GM23338 (cell line): ENCODE data around the gene LMO1. TPM values are rescaled to one million over a fixed set of nuclear protein-coding genes. Genes with fewer than 3 reads are reported as not detected.

Source experiments
- ATAC-seq: fragments of 200-7000 bp; cut with Tn5 transposase; 3 replicates; pipeline ENCODE4 v1.9.1; 2020
- DNase-seq: peaks from one replicate; pipeline ENCODE4 v3.0.0-alpha.2; 2015; ENCODE audit warnings: low spot score
- H2AFZ ChIP-seq: fragments of 200-600 bp; sonication (generic); 2 replicates; pipeline ENCODE4 v1.8.0; 2016; ENCODE audit warnings: antibody characterized with exemption, mild to moderate bottlenecking, moderate library complexity
- H3F3A ChIP-seq: fragments of 200-600 bp; sonication (generic); replicated peaks from 2 replicates; pipeline ENCODE4 v1.8.0; 2017; ENCODE audit warnings: antibody characterized with exemption, mixed run types, low read depth
- H3K27ac ChIP-seq: fragments of 200-600 bp; sonication (generic); 2 replicates; pipeline ENCODE4 v1.6.1; 2016; ENCODE audit warnings: low read depth
- H3K27me3 ChIP-seq: fragments of 200-600 bp; sonication (generic); 2 replicates; pipeline ENCODE4 v1.8.0; 2016; ENCODE audit warnings: mild to moderate bottlenecking, mixed run types, moderate library complexity; ENCODE audit not compliant: insufficient read depth
- H3K36me3 ChIP-seq: fragments of 200-600 bp; sonication (generic); 2 replicates; pipeline ENCODE4 v1.8.0; 2016; ENCODE audit warnings: mild to moderate bottlenecking; ENCODE audit not compliant: insufficient read depth
- H3K4me1 ChIP-seq: fragments of 200-600 bp; sonication (generic); 2 replicates; pipeline ENCODE4 v1.8.0; 2016; ENCODE audit warnings: mild to moderate bottlenecking, moderate library complexity; ENCODE audit not compliant: insufficient read depth
- H3K4me2 ChIP-seq: fragments of 200-600 bp; sonication (generic); 2 replicates; pipeline ENCODE4 v1.7.1; 2017; ENCODE audit warnings: mixed run types
- H3K4me3 ChIP-seq: fragments of 200-600 bp; sonication (generic); 2 replicates; pipeline ENCODE4 v1.6.1; 2016; ENCODE audit warnings: mixed run types
- H3K79me2 ChIP-seq: fragments of 200-600 bp; sonication (generic); replicated peaks from 2 replicates; pipeline ENCODE4 v1.8.0; 2017; ENCODE audit warnings: mild to moderate bottlenecking; ENCODE audit not compliant: insufficient read depth
- H3K9me2 ChIP-seq: fragments of 200-600 bp; sonication (generic); 2 replicates; pipeline ENCODE4 v1.8.0; 2017; ENCODE audit not compliant: insufficient read depth
- H4K20me1 ChIP-seq: fragments of 200-600 bp; sonication (generic); replicated peaks from 2 replicates; pipeline ENCODE4 v1.8.0; 2017; ENCODE audit warnings: mild to moderate bottlenecking; ENCODE audit not compliant: insufficient read depth
- H3K27ac Mint-ChIP-seq: 2 replicates; pipeline ENCODE4 v1.8.0; 2020; ENCODE audit warnings: inconsistent platforms, mild to moderate bottlenecking, moderate library complexity, mixed read lengths
- H3K27me3 Mint-ChIP-seq: 3 replicates; pipeline ENCODE4 v1.8.0; 2022; ENCODE audit warnings: low read depth, mild to moderate bottlenecking, moderate library complexity, mixed read lengths, inconsistent platforms; ENCODE audit not compliant: insufficient read depth, poor library complexity
- H3K36me3 Mint-ChIP-seq: 3 replicates; pipeline ENCODE4 v1.8.0; 2021; ENCODE audit warnings: low read depth, mild to moderate bottlenecking, inconsistent platforms, moderate library complexity, mixed read lengths
- H3K4me1 Mint-ChIP-seq: 3 replicates; pipeline ENCODE4 v1.8.0; 2020; ENCODE audit warnings: mild to moderate bottlenecking, inconsistent platforms, mixed read lengths
- H3K4me3 Mint-ChIP-seq: 3 replicates; pipeline ENCODE4 v1.8.0; 2021; ENCODE audit warnings: moderate library complexity, mild to moderate bottlenecking, inconsistent platforms, mixed read lengths
- H3K9me3 Mint-ChIP-seq: 3 replicates; pipeline ENCODE4 v1.8.0; 2020; ENCODE audit warnings: moderate library complexity, mild to moderate bottlenecking, inconsistent platforms, mixed read lengths
- CREB1 ChIP-seq: fragments of 250-450 bp; sonication (Bioruptor Pico); IDR thresholded peaks from 2 replicates; pipeline ENCODE4 v1.5.0; 2020; ENCODE audit warnings: low read depth, mild to moderate bottlenecking, moderate library complexity
- CTCF ChIP-seq, 2 experiments: fragments of 200-600 bp in 1 of 2; sonication (generic) in 1 of 2; conservative IDR thresholded peaks; 2 replicates each; pipeline versions ENCODE4 v1.5.1 to v1.6.1; 2016 to 2017; ENCODE audit warnings: antibody characterized with exemption in 2 of 2, low read depth in 2 of 2, mild to moderate bottlenecking in 2 of 2, moderate library complexity in 1 of 2
- ETS1 ChIP-seq: IDR thresholded peaks from 2 replicates; pipeline ENCODE4 v1.6.1; 2016; ENCODE audit warnings: antibody characterized with exemption
- EZH2 ChIP-seq: fragments of 200-600 bp; sonication (generic); IDR thresholded peaks from one replicate; pipeline ENCODE4 v1.8.0; 2017; ENCODE audit warnings: antibody characterized with exemption, mild to moderate bottlenecking, low read depth; ENCODE audit not compliant: unreplicated experiment
- EZH2phosphoT487 ChIP-seq: fragments of 200-600 bp; sonication (generic); IDR thresholded peaks from one replicate; pipeline ENCODE4 v1.8.1; 2018; ENCODE audit warnings: antibody characterized with exemption; ENCODE audit not compliant: unreplicated experiment
- JUNB ChIP-seq: IDR thresholded peaks from one replicate; pipeline ENCODE4 v1.6.1; 2016; ENCODE audit warnings: antibody characterized with exemption; ENCODE audit not compliant: unreplicated experiment
- NANOG ChIP-seq: IDR thresholded peaks from 2 replicates; pipeline ENCODE4 v1.6.1; 2016; ENCODE audit warnings: antibody characterized with exemption, borderline replicate concordance
- POLR2AphosphoS5 ChIP-seq: IDR thresholded peaks from 2 replicates; pipeline ENCODE4 v1.6.1; 2016; ENCODE audit warnings: antibody characterized with exemption, low read depth
- REST ChIP-seq: IDR thresholded peaks from one replicate; pipeline ENCODE4 v1.6.1; 2018; ENCODE audit warnings: antibody characterized with exemption; ENCODE audit not compliant: unreplicated experiment
- STAT1 ChIP-seq: IDR thresholded peaks from one replicate; pipeline ENCODE4 v1.6.1; 2016; ENCODE audit warnings: antibody characterized with exemption; ENCODE audit not compliant: unreplicated experiment
- ZNF114 ChIP-seq: fragments of 250-450 bp; sonication (Bioruptor Pico); IDR thresholded peaks from 2 replicates; pipeline ENCODE4 v1.5.0; 2020; ENCODE audit warnings: mild to moderate bottlenecking, moderate library complexity
- ZNF331 ChIP-seq: fragments of 250-450 bp; sonication (Bioruptor Pico); IDR thresholded peaks from 2 replicates; pipeline ENCODE4 v1.5.0; 2020; ENCODE audit warnings: low read depth, mild to moderate bottlenecking, moderate library complexity
- ZNF462 ChIP-seq: fragments of 250-450 bp; sonication (Bioruptor Pico); IDR thresholded peaks from 2 replicates; pipeline ENCODE4 v1.5.0; 2020; ENCODE audit warnings: mild to moderate bottlenecking, moderate library complexity
- polyA plus RNA-seq: library from polyadenylated mRNA; unstranded; fragments of >200 nt; fragmentation: Nextera tagmentation; extraction: Ambion mirVana; gene quantifications from 2 replicates; pipeline ENCODE4 v1.2.1, GENCODE V29; 2016
- total RNA-seq: library from RNA; depleted of rRNA; stranded (reverse); fragments of >200 nt; shearing (Covaris generic); gene quantifications from 2 replicates; pipeline ENCODE4 v1.2.3, GENCODE V29; 2014

The LMO1 gene
- total and polyA plus RNA-seq, 2 experiments from 2014 or later, result 0.40 TPM; not detected in 1

GRCh38 chr11:8228231-8228630 is 35.4 kb downstream of the LMO1 start:
- no peaks in the 10 kb centered on the region for H3K27me3 ChIP-seq
- no peaks in the 10 kb centered on the region for H3K79me2 ChIP-seq
- H3K4me3 ChIP-seq, result no peak overlapping the region
- H3K36me3 Mint-ChIP-seq, result no peaks in the 10 kb centered on the region
- DNase-seq, result no peak
- no peaks in the 10 kb centered on the region for H3K4me1 ChIP-seq
- H3K4me1 Mint-ChIP-seq, result peaks cover 8% of the 10 kb centered on the region; the same call in 1 of the 3 replicates
- H3K4me3 Mint-ChIP-seq, result no peak overlapping the region
- H3K9me2 ChIP-seq, result no peaks in the 10 kb centered on the region
- H2AFZ ChIP-seq, result no peak overlapping the region
- ATAC-seq, result no peak
- H3K36me3 ChIP-seq, result no peaks in the 10 kb centered on the region
- peaks cover 7% of the 10 kb centered on the region for H3K27me3 Mint-ChIP-seq
- no peak for TF ChIP-seq EZH2
- TF ChIP-seq NANOG, result no peak
- no peak for TF ChIP-seq EZH2phosphoT487
- no peak for TF ChIP-seq JUNB
- no peak for TF ChIP-seq ZNF114
- TF ChIP-seq ZNF462 (CRISPR knock-in tag), result no peak
- no peak for TF ChIP-seq CREB1 (CRISPR knock-in tag)
- TF ChIP-seq REST, result no peak
- no peak for TF ChIP-seq CTCF (conservative IDR thresholded peaks at IDR 0.05; ENCODE audit: low read depth in 2 of 2)
- TF ChIP-seq ZNF331 (CRISPR knock-in tag), result no peak
- TF ChIP-seq POLR2AphosphoS5, result no peak
- no peak for TF ChIP-seq ETS1
- no peak for TF ChIP-seq STAT1
- no peaks in the 10 kb centered on the region for H4K20me1 ChIP-seq
- H3F3A ChIP-seq, result no peaks in the 10 kb centered on the region
- H3K27ac Mint-ChIP-seq, result no peak overlapping the region
- H3K27ac ChIP-seq, result no peak overlapping the region
- H3K4me2 ChIP-seq, result no peak overlapping the region
- H3K9me3 Mint-ChIP-seq, result no peaks in the 10 kb centered on the region
